Body of pancreas (tissue), 4 donors: ENCODE measurements around the gene GUCA1C. TPM values are rescaled to one million over a fixed set of nuclear protein-coding genes. Genes with fewer than 3 reads are reported as not detected.
A peak's percentile ranks its signal among the peaks of the same experiment; 100 is the strongest.

Experiments
- ATAC-seq: fragments of 150-250 bp; one replicate; pipeline ENCODE4 v1.9.1; 2016
- DNase-seq, 4 donors: peaks; one replicate each; pipeline ENCODE4 v3.0.0-alpha.2; 2019
- H3K27ac ChIP-seq, 4 donors: fragments of 200-600 bp; sonication (generic); 1 replicate in 3 of 4; 2 replicates in 1 of 4; pipeline versions ENCODE4 v1.5.1 to v1.6.1; 2016 to 2019; ENCODE audit warnings: mild to moderate bottlenecking in 1 of 4, mixed read lengths in 1 of 4, moderate library complexity in 1 of 4
- H3K27me3 ChIP-seq, 2 donors: fragments of 200-600 bp; sonication (generic); one replicate each; pipeline ENCODE4 v1.6.0; 2016; ENCODE audit warnings: mild to moderate bottlenecking in 1 of 2
- H3K36me3 ChIP-seq, 2 donors: fragments of 200-600 bp; sonication (generic); replicated peaks in 1 of 2; 2 replicates each; pipeline ENCODE4 v1.5.1; 2016; ENCODE audit warnings: low read depth in 2 of 2; ENCODE audit not compliant: insufficient read depth in 1 of 2
- H3K4me1 ChIP-seq: fragments of 200-600 bp; sonication (generic); one replicate; pipeline ENCODE4 v1.6.0; 2016
- H3K4me3 ChIP-seq, 2 donors: fragments of 200-600 bp; sonication (generic); 1 replicate in 1 of 2; 2 replicates in 1 of 2; pipeline ENCODE4 v1.5.1; 2016 to 2019
- H3K9me3 ChIP-seq, 3 donors: fragments of 200-600 bp; sonication (generic); 1 replicate in 2 of 3; 2 replicates in 1 of 3; pipeline ENCODE4 v1.5.1; 2016
- POLR2A ChIP-seq, 3 donors: fragments of 450-650 bp; IDR thresholded peaks; one replicate each; pipeline ENCODE4 v1.6.1; 2016; ENCODE audit warnings: antibody characterized with exemption in 3 of 3, mild to moderate bottlenecking in 2 of 3
- WGBS, 2 donors: methylation state at CpG; one replicate each; pipeline ENCODE4 v1.1.5; 2017; 5-methylcytosine and 5-hydroxymethylcytosine counted together
- intact Hi-C: fragments of 100-400 bp; cut with DNase I; formaldehyde crosslinking; loops from one replicate; pipeline ENCODE4 v1.15.1; 2023
- total RNA-seq, 2 donors: library from RNA; depleted of rRNA; stranded (reverse); fragments of >200 nt; gene quantifications; one replicate each; pipeline ENCODE4 v1.1.0, GENCODE V29; 2016
- TF ChIP-seq, protein P1 (sequence below), 7 experiments: fragments of 450-650 bp in 4 of 7; fragments of 200-600 bp in 3 of 7; sonication (generic) in 3 of 7; IDR thresholded peaks; one replicate each; pipeline ENCODE4 v1.5.1; 2016 to 2019; ENCODE audit warnings: antibody characterized with exemption in 7 of 7

Gene GUCA1C
- total RNA-seq, 2 donors from 2014 or later: 0.99 to 4.4 TPM

DNA sequence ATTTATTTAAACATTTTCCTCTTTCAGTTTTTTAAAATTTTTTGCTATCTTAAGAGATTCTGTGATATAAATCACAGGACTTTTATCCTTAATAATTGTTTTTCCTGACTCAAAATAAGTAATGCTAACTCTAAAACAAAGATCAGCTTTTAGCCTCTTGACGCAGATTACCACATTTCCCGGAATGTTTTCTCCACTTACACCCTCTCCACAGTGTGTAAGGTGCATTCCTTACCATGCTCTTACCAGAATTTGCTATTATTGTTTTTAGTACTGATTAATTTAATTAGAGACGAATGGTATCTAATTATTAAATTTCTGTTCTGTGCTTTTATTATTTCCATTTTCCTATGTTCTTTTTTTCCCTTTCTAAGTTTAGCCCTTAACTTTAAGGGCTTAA, 34.8 kb downstream of the GUCA1C start:
- WGBS, 2 donors: 92% methylated on average over 3 of the region's 3 CpGs
- Histone ChIP-seq H3K27me3 (no peaks in the 10 kb centered on the region), H3K36me3 (no peaks in the 10 kb centered on the region), H3K4me3 (no peak overlapping the region), H3K9me3 (no peaks in the 10 kb centered on the region), H3K27ac (no peak overlapping the region), H3K4me1 (no peaks in the 10 kb centered on the region)
- ATAC-seq: no peak
- TF ChIP-seq POLR2A (IDR thresholded peaks at IDR 0.05): no peak
- TF ChIP-seq, protein P1, sequence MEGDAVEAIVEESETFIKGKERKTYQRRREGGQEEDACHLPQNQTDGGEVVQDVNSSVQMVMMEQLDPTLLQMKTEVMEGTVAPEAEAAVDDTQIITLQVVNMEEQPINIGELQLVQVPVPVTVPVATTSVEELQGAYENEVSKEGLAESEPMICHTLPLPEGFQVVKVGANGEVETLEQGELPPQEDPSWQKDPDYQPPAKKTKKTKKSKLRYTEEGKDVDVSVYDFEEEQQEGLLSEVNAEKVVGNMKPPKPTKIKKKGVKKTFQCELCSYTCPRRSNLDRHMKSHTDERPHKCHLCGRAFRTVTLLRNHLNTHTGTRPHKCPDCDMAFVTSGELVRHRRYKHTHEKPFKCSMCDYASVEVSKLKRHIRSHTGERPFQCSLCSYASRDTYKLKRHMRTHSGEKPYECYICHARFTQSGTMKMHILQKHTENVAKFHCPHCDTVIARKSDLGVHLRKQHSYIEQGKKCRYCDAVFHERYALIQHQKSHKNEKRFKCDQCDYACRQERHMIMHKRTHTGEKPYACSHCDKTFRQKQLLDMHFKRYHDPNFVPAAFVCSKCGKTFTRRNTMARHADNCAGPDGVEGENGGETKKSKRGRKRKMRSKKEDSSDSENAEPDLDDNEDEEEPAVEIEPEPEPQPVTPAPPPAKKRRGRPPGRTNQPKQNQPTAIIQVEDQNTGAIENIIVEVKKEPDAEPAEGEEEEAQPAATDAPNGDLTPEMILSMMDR (IDR thresholded peaks at IDR 0.05): no peak
- no peak for DNase-seq
- intact Hi-C loops: loop anchor here (10.0 kb wide), 1 partner anchor 254 kb away; no protein-coding TSS in a partner anchor

GRCh38 chr3:108914774-108915641, 38.7 kb downstream of the GUCA1C start:
- no peaks in the 10 kb centered on the region for H3K4me1 ChIP-seq
- intact Hi-C loops: loop anchor here (10.0 kb wide), 1 partner anchor 250 kb away; no protein-coding TSS in a partner anchor
- H3K4me3 ChIP-seq: no peak overlapping the region
- no peaks in the 10 kb centered on the region for H3K36me3 ChIP-seq
- no peaks in the 10 kb centered on the region for H3K9me3 ChIP-seq
- WGBS, 2 donors: 32 to 40% methylated on average over 6 of the region's 6 CpGs
- peak; percentile 57 to 74 (median 66) for DNase-seq
- no peaks in the 10 kb centered on the region for H3K27me3 ChIP-seq
- ATAC-seq: peak; percentile 87
- no peak overlapping the region for H3K27ac ChIP-seq
- TF ChIP-seq POLR2A (IDR thresholded peaks at IDR 0.05): no peak
- TF ChIP-seq, protein P1 (IDR thresholded peaks at IDR 0.05): peak; percentile 32 to 84 (median 78)

DNA sequence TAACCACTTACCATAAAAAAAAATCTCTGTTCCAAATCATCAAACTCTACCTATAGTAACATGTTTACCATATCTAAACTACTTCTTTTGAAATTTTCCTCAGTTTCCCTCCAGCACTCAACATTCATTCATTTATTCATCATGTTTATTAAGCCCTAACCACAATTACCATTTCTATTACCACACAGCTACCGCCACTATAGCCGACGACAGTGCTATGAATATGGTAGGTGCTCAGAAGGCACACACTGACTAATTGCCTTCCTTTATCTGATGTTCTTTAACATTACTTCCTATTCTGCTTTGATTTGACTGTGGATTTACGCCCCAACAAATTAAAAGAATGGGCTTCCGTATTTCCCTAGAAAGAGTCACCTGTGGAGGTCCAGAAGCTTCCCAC, 43.9 kb downstream of the GUCA1C start:
- intact Hi-C loops: loop anchor here (10.0 kb wide), 1 partner anchor 245 kb away; no protein-coding TSS in a partner anchor

DNA sequence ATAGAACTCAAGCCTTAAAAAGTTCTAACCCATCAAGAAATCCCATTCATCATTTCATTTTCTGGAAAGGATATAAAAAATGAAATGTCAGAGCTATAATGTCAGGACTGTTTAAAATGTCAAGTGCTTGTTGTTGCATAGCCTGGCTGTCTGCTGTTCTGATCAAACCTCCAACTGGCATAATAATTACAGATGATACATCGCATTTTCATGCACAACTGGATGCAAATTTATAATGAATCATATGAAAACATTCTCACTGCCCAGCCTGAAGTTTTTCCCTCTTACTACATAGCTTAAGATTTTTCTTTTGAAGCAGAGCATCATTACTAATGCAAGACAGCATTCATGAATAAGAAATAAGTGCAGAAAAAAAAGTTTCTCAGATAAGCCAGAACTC, 46.5 kb downstream of the GUCA1C start:
- H3K4me1 ChIP-seq: no peaks in the 10 kb centered on the region
- no peaks in the 10 kb centered on the region for H3K9me3 ChIP-seq
- no peak overlapping the region for H3K4me3 ChIP-seq
- DNase-seq: no peak
- no peak overlapping the region for H3K27ac ChIP-seq
- H3K27me3 ChIP-seq: no peaks in the 10 kb centered on the region
- TF ChIP-seq, protein P1 (IDR thresholded peaks at IDR 0.05): no peak
- TF ChIP-seq POLR2A (IDR thresholded peaks at IDR 0.05): no peak
- intact Hi-C loops: no loop called here
- WGBS, 2 donors: 83 to 95% methylated on average over 1 of the region's 1 CpG
- no peaks in the 10 kb centered on the region for H3K36me3 ChIP-seq
- ATAC-seq: no peak

More for the DNA sequence above, 43.9 kb downstream of the GUCA1C start:
- WGBS, 2 donors: 91 to 95% methylated on average over 5 of the region's 5 CpGs
- Histone ChIP-seq H3K27ac (no peak overlapping the region), H3K4me3 (no peak overlapping the region), H3K36me3 (no peaks in the 10 kb centered on the region), H3K4me1 (no peaks in the 10 kb centered on the region), H3K9me3 (no peaks in the 10 kb centered on the region), H3K27me3 (no peaks in the 10 kb centered on the region)
- TF ChIP-seq POLR2A (IDR thresholded peaks at IDR 0.05): no peak
- TF ChIP-seq, protein P1 (IDR thresholded peaks at IDR 0.05): no peak
- DNase-seq (no peak), ATAC-seq (no peak)
